ENCODE data around the gene TTC23.

TTC23 gene

DNA sequence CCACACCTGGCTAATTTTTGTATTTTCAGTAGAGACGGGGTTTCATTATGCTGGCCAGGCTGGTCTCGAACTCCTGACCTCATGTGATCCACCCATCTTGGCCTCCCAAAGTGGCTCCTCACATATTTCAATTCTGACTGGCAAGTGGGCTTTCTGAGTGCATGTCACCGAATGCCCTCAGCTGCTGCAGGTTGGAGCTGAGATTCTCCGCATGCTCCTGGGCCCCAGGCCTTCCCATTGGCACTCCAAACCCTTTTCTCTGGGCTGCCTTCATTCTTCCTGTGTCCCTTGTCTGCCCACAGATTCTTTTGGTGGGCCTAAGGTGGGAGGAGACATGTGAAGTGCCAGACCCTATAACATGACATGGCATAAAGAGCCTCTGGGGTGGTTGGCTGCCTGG, 77.2 kb downstream of the TTC23 start:
- no peak overlapping the region for H3K27ac ChIP-seq
- H3K36me3 ChIP-seq (replicated peaks) = peaks cover 11% of the 10 kb centered on the region
- in situ Hi-C loops (cut with HindIII; ENCODE audit: low pct_ligation_motif_present, low sequenced_read_pairs) = no loop called here
- no peaks in the 10 kb centered on the region for H3K27me3 ChIP-seq (replicated peaks)
- DNase-seq = no peak
- TF ChIP-seq, protein P1, sequence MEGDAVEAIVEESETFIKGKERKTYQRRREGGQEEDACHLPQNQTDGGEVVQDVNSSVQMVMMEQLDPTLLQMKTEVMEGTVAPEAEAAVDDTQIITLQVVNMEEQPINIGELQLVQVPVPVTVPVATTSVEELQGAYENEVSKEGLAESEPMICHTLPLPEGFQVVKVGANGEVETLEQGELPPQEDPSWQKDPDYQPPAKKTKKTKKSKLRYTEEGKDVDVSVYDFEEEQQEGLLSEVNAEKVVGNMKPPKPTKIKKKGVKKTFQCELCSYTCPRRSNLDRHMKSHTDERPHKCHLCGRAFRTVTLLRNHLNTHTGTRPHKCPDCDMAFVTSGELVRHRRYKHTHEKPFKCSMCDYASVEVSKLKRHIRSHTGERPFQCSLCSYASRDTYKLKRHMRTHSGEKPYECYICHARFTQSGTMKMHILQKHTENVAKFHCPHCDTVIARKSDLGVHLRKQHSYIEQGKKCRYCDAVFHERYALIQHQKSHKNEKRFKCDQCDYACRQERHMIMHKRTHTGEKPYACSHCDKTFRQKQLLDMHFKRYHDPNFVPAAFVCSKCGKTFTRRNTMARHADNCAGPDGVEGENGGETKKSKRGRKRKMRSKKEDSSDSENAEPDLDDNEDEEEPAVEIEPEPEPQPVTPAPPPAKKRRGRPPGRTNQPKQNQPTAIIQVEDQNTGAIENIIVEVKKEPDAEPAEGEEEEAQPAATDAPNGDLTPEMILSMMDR (IDR thresholded peaks at IDR 0.05; ENCODE audit: low read depth, low read length, missing control alignments) = no peak
- H3K4me3 ChIP-seq (ENCODE audit: low read depth, low read length) = no peak overlapping the region

DNA sequence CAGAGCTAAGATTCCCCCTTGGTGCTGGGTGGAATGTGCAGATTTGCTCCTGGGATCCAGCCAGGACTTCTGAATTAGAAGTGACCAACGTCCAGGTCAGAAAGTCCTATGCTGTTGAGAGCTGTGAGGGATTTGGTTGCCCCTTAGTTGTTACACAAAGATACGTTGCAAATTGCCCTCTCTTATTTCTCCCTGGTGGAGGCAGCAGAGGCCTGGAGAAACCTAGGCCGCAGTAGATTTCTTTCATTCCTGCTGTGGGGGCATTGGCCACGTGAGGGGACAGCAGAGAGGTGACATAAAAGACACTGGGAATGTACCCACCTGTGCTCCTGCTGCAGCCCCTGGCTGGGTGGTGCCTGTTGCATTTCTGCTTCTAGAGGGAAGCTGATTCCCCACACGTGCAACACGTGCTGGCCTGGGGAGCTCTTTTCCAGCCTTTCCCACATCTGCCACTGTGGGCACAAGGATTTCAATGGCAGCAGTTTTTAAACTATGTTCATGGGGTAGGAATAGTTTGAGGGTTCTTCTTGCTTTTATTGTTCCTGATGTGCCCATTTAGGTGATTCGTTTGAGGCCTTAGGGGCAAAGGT, 78.8 kb downstream of the TTC23 start:
- no peak overlapping the region for H3K4me3 ChIP-seq (ENCODE audit: low read depth, low read length)
- in situ Hi-C loops (cut with HindIII; ENCODE audit: low pct_ligation_motif_present, low sequenced_read_pairs) = no loop called here
- no peak for DNase-seq
- TF ChIP-seq, protein P1 (IDR thresholded peaks at IDR 0.05; ENCODE audit: low read depth, low read length, missing control alignments) = no peak
- no peaks in the 10 kb centered on the region for H3K27me3 ChIP-seq (replicated peaks)
- H3K36me3 ChIP-seq (replicated peaks) = peaks cover 15% of the 10 kb centered on the region
- peak overlapping the region; percentile 2 for H3K27ac ChIP-seq

DNA sequence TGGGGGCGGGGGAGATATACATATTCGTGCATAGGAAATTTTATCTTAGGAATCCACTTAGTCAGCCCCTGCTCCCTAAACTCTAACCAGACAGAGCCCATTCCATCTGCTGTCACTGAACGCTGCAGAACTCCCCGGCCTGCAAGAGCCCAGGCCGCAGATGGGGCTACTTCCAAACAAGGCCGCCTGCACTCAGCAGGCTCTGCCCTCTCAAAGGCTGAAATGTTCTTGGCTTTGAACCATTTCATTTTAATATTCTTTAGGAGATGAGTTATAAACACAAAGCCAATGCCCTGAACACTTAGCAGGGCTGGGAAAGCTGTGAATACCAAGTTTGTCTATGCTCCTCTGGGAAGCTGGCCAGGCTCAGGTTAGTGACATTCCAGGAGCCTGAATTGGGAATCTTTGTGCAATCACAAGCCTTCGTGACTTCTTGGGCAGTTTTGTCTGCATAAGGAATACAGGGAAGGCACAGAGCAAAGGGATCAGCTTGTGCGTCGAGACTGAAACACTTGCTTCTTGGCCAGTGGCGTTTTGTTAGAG, 79.5 kb downstream of the TTC23 start:
- TF ChIP-seq, protein P1 (IDR thresholded peaks at IDR 0.05; ENCODE audit: low read depth, low read length, missing control alignments) = no peak
- Histone ChIP-seq H3K27me3 (replicated peaks) (no peaks in the 10 kb centered on the region), H3K36me3 (replicated peaks) (peaks cover 15% of the 10 kb centered on the region), H3K27ac (peak overlapping the region; percentile 2), H3K4me3 (ENCODE audit: low read depth, low read length) (no peak overlapping the region)
- in situ Hi-C loops (cut with HindIII; ENCODE audit: low pct_ligation_motif_present, low sequenced_read_pairs) = no loop called here
- DNase-seq = peak; percentile 80

DNA sequence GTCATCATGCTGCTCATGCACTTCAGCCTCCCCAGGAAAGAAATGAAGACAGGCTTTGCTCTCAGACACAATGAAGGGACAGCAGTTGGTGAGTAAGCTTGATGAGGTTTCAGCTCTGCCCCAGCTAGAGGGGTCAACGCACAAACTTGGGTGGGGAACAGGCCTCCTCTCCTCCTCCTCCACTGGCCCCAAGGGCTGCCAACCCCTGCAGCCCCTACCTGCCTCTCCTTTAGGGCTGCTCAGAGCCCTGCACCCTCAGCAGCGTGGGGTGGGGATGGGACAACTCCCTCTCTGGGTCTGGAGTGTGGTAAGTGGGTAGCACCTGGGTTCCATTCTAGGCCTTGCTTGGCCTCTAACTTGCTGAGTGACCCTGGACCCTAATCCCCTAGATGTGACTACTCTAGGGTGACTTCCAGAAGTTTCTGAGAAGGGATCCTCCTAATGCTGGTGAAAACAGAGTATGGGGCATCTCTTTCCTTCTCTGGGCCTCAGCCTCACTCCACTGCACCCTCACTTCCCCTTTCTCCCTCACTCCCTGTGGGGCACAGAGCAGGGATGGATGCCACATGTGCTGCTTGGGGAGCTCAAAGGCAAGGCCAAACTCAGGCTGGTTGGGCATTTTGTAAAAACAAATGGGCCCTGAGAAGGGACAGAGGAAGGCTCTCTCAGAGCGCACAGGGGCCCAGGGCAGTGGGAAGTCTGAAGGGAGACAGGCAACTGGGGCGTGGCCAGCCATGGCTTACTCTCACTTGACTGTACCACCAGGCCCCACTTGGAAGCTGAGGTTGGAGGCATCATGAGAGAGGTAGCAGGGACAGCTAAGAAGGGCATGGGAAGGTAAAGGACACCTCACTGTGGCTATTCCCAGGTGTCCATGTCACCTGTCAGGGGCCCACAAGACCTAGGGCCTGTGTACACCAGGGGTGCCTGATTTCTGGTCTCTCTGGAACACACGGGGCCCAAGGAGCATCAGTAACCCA, 80.5 kb downstream of the TTC23 start:
- Histone ChIP-seq H3K27ac (peak overlapping the region; percentile 69), H3K36me3 (replicated peaks) (peaks cover 15% of the 10 kb centered on the region), H3K27me3 (replicated peaks) (no peaks in the 10 kb centered on the region), H3K4me3 (ENCODE audit: low read depth, low read length) (no peak overlapping the region)
- TF ChIP-seq, protein P1 (IDR thresholded peaks at IDR 0.05; ENCODE audit: low read depth, low read length, missing control alignments) = no peak
- in situ Hi-C loops (cut with HindIII; ENCODE audit: low pct_ligation_motif_present, low sequenced_read_pairs) = no loop called here
- DNase-seq = no peak

DNA sequence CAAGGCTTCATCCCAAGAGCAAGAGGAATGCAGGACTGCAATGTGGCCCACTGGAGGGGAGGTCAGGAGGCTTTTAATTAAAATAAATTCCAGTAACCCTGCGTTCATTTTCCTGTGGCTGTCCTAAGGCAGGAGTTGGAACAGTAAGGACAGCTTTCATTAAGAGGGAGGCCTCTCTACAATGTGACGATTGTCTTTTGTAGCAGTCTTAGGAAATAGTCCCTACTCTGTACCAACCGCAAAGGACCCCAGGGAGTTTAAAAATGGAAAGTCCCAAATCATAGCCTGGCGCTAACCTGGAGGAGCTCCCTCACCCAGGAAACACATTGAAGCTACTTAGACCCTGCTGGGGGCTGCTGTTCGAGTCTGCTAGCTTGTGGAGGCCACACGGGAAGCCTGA, 81.7 kb downstream of the TTC23 start:
- DNase-seq = no peak
- TF ChIP-seq, protein P1 (IDR thresholded peaks at IDR 0.05; ENCODE audit: low read depth, low read length, missing control alignments) = no peak
- Histone ChIP-seq H3K27ac (no peak overlapping the region), H3K36me3 (replicated peaks) (peaks cover 13% of the 10 kb centered on the region), H3K4me3 (ENCODE audit: low read depth, low read length) (no peak overlapping the region), H3K27me3 (replicated peaks) (no peaks in the 10 kb centered on the region)
- in situ Hi-C loops (cut with HindIII; ENCODE audit: low pct_ligation_motif_present, low sequenced_read_pairs) = no loop called here

All from brain microvascular endothelial cell (primary cell).